ENCODE measurements around the gene SYTL4. TPM values are rescaled to one million over a fixed set of nuclear protein-coding genes. Genes with fewer than 3 reads are reported as not detected.

Gene SYTL4
- total and polyA plus RNA-seq, 4 donors = 5.2 to 26.2 (median 10.2) TPM

- H3K27me3 ChIP-seq (ENCODE audit: control insufficient read depth in 4 of 4, insufficient read depth in 4 of 4, low read length in 3 of 4) = peaks cover 0 to 5% (median 0%) of the 10 kb centered on the region in 4 donors
- peaks cover 13 to 45% (median 34%) of the 10 kb centered on the region in 4 donors for H3K4me1 ChIP-seq (ENCODE audit: control insufficient read depth in 4 of 4, insufficient read depth in 4 of 4, low read length in 3 of 4)
- WGBS = 35% methylated on average over 8 of the region's 8 CpGs
- peak overlapping the region in 1 of 2 donors; percentile 32 for H3K9ac ChIP-seq (ENCODE audit: low read depth in 1 of 2, low read length in 2 of 2)
- no peaks in the 10 kb centered on the region for H3K36me3 ChIP-seq (ENCODE audit: control insufficient read depth in 4 of 4, insufficient read depth in 3 of 4, low read depth in 1 of 4, low read length in 3 of 4)
- H3K9me3 ChIP-seq (ENCODE audit: control insufficient read depth in 4 of 4, low read length in 3 of 4) = no peaks in the 10 kb centered on the region
- TF ChIP-seq, protein P1, sequence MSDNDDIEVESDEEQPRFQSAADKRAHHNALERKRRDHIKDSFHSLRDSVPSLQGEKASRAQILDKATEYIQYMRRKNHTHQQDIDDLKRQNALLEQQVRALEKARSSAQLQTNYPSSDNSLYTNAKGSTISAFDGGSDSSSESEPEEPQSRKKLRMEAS (IDR thresholded peaks at IDR 0.05) = peak; percentile 57
- TF ChIP-seq HNF4A (conservative IDR thresholded peaks at IDR 0.05) (peak; percentile 86 to 89), REST (IDR thresholded peaks at IDR 0.05) (peak; percentile 9), TAF1 (conservative IDR thresholded peaks at IDR 0.05) (no peak), EGR1 (IDR thresholded peaks at IDR 0.05; ENCODE audit: low read depth in 2 of 2) (peak in 1 of 2 donors; percentile 0), HNF4G (IDR thresholded peaks at IDR 0.05) (peak; percentile 58), FOXA2 (IDR thresholded peaks at IDR 0.05) (no peak), JUND (IDR thresholded peaks at IDR 0.05) (peak in 1 of 2 donors; percentile 35), YY1 (IDR thresholded peaks at IDR 0.05) (peak; percentile 36), RXRA (IDR thresholded peaks at IDR 0.05) (peak; percentile 47 to 57), ATF3 (IDR thresholded peaks at IDR 0.05) (no peak), FOXA1 (IDR thresholded peaks at IDR 0.05) (no peak), SP1 (IDR thresholded peaks at IDR 0.05) (peak; percentile 87)
- TF ChIP-seq, protein P2, sequence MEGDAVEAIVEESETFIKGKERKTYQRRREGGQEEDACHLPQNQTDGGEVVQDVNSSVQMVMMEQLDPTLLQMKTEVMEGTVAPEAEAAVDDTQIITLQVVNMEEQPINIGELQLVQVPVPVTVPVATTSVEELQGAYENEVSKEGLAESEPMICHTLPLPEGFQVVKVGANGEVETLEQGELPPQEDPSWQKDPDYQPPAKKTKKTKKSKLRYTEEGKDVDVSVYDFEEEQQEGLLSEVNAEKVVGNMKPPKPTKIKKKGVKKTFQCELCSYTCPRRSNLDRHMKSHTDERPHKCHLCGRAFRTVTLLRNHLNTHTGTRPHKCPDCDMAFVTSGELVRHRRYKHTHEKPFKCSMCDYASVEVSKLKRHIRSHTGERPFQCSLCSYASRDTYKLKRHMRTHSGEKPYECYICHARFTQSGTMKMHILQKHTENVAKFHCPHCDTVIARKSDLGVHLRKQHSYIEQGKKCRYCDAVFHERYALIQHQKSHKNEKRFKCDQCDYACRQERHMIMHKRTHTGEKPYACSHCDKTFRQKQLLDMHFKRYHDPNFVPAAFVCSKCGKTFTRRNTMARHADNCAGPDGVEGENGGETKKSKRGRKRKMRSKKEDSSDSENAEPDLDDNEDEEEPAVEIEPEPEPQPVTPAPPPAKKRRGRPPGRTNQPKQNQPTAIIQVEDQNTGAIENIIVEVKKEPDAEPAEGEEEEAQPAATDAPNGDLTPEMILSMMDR (IDR thresholded peaks at IDR 0.05; ENCODE audit: low read depth, low read length, missing input control) = no peak
- TF ChIP-seq, protein P3, sequence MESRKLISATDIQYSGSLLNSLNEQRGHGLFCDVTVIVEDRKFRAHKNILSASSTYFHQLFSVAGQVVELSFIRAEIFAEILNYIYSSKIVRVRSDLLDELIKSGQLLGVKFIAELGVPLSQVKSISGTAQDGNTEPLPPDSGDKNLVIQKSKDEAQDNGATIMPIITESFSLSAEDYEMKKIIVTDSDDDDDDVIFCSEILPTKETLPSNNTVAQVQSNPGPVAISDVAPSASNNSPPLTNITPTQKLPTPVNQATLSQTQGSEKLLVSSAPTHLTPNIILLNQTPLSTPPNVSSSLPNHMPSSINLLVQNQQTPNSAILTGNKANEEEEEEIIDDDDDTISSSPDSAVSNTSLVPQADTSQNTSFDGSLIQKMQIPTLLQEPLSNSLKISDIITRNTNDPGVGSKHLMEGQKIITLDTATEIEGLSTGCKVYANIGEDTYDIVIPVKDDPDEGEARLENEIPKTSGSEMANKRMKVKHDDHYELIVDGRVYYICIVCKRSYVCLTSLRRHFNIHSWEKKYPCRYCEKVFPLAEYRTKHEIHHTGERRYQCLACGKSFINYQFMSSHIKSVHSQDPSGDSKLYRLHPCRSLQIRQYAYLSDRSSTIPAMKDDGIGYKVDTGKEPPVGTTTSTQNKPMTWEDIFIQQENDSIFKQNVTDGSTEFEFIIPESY (IDR thresholded peaks at IDR 0.05) = peak; percentile 20
- DNase-seq (ENCODE audit: low spot score) = no peak
- H3K4me3 ChIP-seq (ENCODE audit: low read depth in 1 of 3, low read length in 3 of 3) = no peak overlapping the region
- peak overlapping the region; percentile 84 to 95 for H3K27ac ChIP-seq (ENCODE audit: low read depth in 1 of 2, low read length in 2 of 2)
These were observed 83.2 kb downstream of the SYTL4 start for GRCh38 chrX:100648458-100649417.
